HL-60 (cell line): Measurements from ENCODE around the gene ABI3BP.

Source experiments
- SPI1 ChIP-seq: IDR thresholded peaks from 2 replicates; pipeline ENCODE4 v1.6.1; 2012; ENCODE audit warnings: low read depth, mild to moderate bottlenecking, borderline replicate concordance
- TF ChIP-seq, protein P1 (sequence below): IDR thresholded peaks from one replicate; pipeline ENCODE4 v1.5.1; 2011; ENCODE audit warnings: low read length, control low read depth, inconsistent platforms; ENCODE audit not compliant: insufficient read depth

DNA sequence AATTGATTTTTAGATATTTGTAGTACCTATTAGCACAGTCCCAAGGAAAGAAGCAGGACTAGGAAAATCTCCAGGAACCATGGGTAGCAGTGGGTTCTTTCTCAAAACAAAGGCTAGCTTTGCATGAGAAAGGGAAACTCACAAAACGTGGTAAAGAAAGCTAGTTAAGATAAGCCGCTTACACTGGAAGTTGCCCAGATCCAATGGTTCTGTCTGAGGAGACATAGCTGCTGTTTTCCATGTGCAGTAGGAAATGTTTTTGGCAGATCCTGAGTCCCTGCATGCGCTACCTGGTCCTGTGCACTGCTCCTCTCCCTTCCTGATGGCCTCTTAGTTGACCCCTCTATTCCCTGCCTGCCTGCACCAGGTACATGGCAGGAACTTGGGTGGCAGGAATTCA, 223.5 kb downstream of the ABI3BP start:
- TF ChIP-seq, protein P1, sequence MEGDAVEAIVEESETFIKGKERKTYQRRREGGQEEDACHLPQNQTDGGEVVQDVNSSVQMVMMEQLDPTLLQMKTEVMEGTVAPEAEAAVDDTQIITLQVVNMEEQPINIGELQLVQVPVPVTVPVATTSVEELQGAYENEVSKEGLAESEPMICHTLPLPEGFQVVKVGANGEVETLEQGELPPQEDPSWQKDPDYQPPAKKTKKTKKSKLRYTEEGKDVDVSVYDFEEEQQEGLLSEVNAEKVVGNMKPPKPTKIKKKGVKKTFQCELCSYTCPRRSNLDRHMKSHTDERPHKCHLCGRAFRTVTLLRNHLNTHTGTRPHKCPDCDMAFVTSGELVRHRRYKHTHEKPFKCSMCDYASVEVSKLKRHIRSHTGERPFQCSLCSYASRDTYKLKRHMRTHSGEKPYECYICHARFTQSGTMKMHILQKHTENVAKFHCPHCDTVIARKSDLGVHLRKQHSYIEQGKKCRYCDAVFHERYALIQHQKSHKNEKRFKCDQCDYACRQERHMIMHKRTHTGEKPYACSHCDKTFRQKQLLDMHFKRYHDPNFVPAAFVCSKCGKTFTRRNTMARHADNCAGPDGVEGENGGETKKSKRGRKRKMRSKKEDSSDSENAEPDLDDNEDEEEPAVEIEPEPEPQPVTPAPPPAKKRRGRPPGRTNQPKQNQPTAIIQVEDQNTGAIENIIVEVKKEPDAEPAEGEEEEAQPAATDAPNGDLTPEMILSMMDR: no peak
- TF ChIP-seq SPI1: no peak
